NT2/D1 (cell line): ENCODE measurements around the gene EEF1E1.

ENCODE experiments used
- SUZ12 ChIP-seq: IDR thresholded peaks from 2 replicates; pipeline ENCODE4 v1.6.1; 2011; ENCODE audit not compliant: insufficient read length, insufficient read depth; ENCODE audit errors: extremely low read depth
- YY1 ChIP-seq: IDR thresholded peaks from 2 replicates; pipeline ENCODE4 v1.6.1; 2011; ENCODE audit not compliant: insufficient read length, insufficient read depth

DNA sequence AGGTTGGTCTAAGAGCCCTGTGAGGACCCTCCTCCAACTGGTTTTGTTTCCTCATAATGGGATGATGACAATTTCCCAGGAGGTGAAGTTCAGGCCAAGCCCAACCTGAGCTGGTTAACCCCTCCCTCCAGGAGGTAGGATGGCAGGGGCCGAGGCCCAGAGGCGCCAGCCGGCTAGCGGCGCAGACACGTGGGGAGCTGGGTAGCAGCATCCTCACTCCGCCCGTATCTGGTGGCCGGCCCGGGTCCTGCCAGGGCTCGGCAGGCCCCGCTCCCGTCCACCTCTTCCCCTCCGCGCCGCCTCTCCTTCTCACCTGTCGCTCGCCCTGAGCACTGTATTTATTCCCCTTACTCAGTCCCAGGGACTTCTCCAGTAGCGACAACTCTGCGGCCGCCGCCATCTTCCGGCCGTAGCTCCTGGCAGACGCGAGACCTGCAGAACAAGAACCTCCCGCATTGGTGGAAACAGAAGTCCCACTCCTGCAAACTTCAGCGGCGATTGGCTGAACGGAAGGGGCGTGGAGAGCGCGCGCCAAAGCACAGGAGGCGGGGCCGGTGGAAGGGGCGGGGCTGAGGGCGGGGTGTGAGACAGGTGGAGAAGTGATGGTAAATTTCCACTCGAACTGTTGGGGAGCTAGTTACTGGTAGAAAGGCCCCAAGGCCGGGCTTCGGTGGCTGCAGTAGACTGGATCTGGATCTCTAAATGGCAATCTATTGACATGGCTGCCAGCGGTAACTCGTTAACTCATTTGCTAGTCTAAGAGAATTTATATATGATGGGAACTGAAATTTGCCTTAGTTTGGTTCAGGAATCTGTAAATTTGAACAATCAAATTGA is at the start of gene EEF1E1:
- TF ChIP-seq YY1: peak; percentile 55
- no peak for TF ChIP-seq SUZ12
